Measurements from ENCODE around the gene KRTAP4-4.
"Not testable (repeated sequence)": the region's sequence is repeated elsewhere in the genome, so short reads cannot be mapped to it uniquely, and the experiment has no call there.

KRTAP4-4 gene

DNA sequence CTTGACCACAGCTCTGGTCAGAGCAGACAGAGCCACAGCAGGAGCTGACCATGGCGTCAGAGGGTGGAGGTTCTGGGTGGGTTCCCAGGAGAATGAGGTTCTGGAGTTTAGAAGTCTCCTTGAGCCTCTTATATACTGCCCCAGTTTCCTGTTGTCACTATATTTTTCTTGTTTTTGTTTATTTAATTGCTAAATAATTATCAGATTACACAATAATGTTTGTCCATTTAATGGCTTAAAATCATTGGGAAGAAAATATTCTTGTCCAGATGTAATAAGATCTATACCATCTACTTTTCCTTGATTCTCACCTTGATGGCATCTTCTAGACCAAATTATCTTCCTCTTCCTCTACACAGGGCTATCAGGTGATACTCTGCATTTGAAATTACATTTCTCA is 7.6 kb upstream of the KRTAP4-4 start, which contains the start of gene KRTAP4-3:
Gene KRTAP4-3, minus strand, starts transcription at position 101 of the 400 bp plus-strand sequence. Its CDS starts 49 bp downstream, at position 52.
- TF ChIP-seq, protein P1, sequence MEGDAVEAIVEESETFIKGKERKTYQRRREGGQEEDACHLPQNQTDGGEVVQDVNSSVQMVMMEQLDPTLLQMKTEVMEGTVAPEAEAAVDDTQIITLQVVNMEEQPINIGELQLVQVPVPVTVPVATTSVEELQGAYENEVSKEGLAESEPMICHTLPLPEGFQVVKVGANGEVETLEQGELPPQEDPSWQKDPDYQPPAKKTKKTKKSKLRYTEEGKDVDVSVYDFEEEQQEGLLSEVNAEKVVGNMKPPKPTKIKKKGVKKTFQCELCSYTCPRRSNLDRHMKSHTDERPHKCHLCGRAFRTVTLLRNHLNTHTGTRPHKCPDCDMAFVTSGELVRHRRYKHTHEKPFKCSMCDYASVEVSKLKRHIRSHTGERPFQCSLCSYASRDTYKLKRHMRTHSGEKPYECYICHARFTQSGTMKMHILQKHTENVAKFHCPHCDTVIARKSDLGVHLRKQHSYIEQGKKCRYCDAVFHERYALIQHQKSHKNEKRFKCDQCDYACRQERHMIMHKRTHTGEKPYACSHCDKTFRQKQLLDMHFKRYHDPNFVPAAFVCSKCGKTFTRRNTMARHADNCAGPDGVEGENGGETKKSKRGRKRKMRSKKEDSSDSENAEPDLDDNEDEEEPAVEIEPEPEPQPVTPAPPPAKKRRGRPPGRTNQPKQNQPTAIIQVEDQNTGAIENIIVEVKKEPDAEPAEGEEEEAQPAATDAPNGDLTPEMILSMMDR (IDR thresholded peaks at IDR 0.05; ENCODE audit: insufficient read depth, missing control alignments): no peak
- FAIRE-seq (no peak), DNase-seq (ENCODE audit: insufficient read length, low spot score) (no peak)

DNA sequence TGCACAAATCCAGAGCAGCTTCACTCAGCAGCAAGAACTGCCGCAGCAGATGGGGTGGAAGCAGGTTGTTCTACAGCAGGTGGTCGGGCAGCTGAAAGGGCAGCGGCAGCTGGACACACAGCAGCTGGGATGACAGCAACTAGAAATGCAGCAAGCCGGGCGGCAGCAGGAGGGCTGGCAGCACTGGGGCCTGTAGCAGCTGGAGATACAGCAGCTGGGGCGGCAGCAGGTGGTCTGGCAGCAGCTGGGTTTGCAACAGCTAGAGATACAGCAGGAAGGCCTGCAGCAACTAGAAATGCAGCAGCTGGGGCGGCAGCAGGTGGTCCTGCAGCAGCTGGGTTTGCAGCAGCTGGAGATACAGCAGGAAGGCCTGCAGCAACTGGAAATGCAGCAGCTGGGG is 7.0 kb upstream of the KRTAP4-4 start:
- TF ChIP-seq, protein P1 (IDR thresholded peaks at IDR 0.05; ENCODE audit: insufficient read depth, missing control alignments): no peak
- no peak for DNase-seq (ENCODE audit: insufficient read length, low spot score)
- no peak for FAIRE-seq

- DNase-seq (ENCODE audit: insufficient read length, low spot score) (no peak), FAIRE-seq (no peak)
- TF ChIP-seq, protein P1 (IDR thresholded peaks at IDR 0.05; ENCODE audit: insufficient read depth, missing control alignments): no peak
Measured at GRCh38 chr17:41163828-41164227, 3.3 kb upstream of the KRTAP4-4 start.

- DNase-seq (ENCODE audit: insufficient read length, low spot score); FAIRE-seq: not testable (repeated sequence)
Measured at GRCh38 chr17:41160190-41160589, 358 bp downstream of the KRTAP4-4 start.

DNA sequence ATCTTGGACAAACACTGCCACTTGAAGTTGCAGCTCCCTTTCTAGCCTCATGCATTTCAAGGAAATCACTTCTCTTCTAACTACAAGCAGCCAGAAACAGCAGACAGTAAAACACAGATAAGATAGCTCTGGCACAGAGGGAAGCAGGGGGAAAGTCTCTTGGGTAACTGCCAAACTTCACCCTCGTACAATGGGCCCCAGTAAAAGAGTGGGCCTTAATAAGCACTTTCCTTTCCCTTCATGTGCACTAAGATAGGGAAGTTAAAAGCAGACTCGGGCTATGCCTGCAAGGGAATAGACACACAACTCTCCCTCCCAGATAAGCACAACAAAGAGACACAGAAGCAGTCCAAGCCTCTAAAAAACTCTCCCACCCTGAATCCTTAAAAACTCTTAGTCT is 6.7 kb downstream of the KRTAP4-4 start:
- TF ChIP-seq, protein P1 (IDR thresholded peaks at IDR 0.05; ENCODE audit: insufficient read depth, missing control alignments): no peak
- DNase-seq (ENCODE audit: insufficient read length, low spot score) (no peak), FAIRE-seq (no peak)

GRCh38 chr17:41151525-41151924 is 9.0 kb downstream of the KRTAP4-4 start:
- FAIRE-seq (no peak), DNase-seq (ENCODE audit: insufficient read length, low spot score) (no peak)

GRCh38 chr17:41150026-41150425 is 10.5 kb downstream of the KRTAP4-4 start:
- DNase-seq (ENCODE audit: insufficient read length, low spot score) (no peak), FAIRE-seq (no peak)
- TF ChIP-seq, protein P1 (IDR thresholded peaks at IDR 0.05; ENCODE audit: insufficient read depth, missing control alignments): no peak

More at GRCh38 chr17:41151525-41151924, 9.0 kb downstream of the KRTAP4-4 start:
- TF ChIP-seq, protein P1 (IDR thresholded peaks at IDR 0.05; ENCODE audit: insufficient read depth, missing control alignments): no peak

GRCh38 chr17:41149652-41149985 is 10.9 kb downstream of the KRTAP4-4 start, which contains the start of gene KRTAP4-5:
Gene KRTAP4-5 (minus strand): TSS chr17:41149825. CDS start chr17:41149767, 58 bp downstream.
- TF ChIP-seq, protein P1 (IDR thresholded peaks at IDR 0.05; ENCODE audit: insufficient read depth, missing control alignments): no peak
- FAIRE-seq: no peak

GRCh38 chr17:41148971-41149651 is 11.4 kb downstream of the KRTAP4-4 start:
- FAIRE-seq; DNase-seq (ENCODE audit: insufficient read length, low spot score): not testable (repeated sequence)

More at GRCh38 chr17:41149652-41149985, 10.9 kb downstream of the KRTAP4-4 start, which contains the start of gene KRTAP4-5:
- DNase-seq (ENCODE audit: insufficient read length, low spot score): no peak

All from D721Med (cell line).